Measurements from ENCODE around the gene TFIP11. TPM values are rescaled to one million over a fixed set of nuclear protein-coding genes. Genes with fewer than 3 reads are reported as not detected.

The TFIP11 gene
- total and polyA plus RNA-seq, 12 donors, result 18.8 to 25.5 (median 23.0) TPM

DNA sequence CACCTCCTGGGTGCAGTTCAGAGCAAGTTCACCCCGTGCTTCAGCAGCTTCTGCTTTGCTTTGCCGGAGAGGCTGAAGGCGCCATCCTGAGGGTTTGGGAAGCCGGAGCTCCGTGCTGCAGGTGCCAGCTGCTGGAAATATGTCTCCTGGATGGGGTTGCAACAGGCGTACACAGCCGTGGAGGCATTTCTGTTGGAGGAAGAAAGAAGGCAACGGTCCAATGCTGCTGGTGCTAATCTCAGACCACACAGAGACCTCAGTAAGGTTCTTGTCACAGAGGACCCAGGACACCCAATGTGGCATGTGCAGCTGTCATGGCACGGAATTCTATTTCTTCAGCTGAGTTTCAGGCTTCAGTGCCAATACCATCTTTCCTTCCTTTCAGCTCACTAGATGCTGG, 59.1 kb downstream of the TFIP11 start:
- 91 to 94% methylated on average over 9 of the region's 9 CpGs for WGBS, 2 donors
- DNase-seq, result no peak
- intact Hi-C loops (cut with DNase I), result loop anchor here in 1 of 10 donors (10.0 kb wide), 1 partner anchor 48 kb away; no protein-coding TSS in a partner anchor
- TF ChIP-seq CTCF (IDR thresholded peaks at IDR 0.05), result no peak
- no peaks in the 10 kb centered on the region for H3K9me3 ChIP-seq
- no peaks in the 10 kb centered on the region for H3K27me3 ChIP-seq
- peaks cover 0 to 74% (median 42%) of the 10 kb centered on the region in 9 donors for H3K36me3 ChIP-seq
- H3K27ac ChIP-seq, result no peak overlapping the region
- ATAC-seq, result no peak
- no peak overlapping the region for H3K4me3 ChIP-seq
- peaks cover 0 to 8% (median 0%) of the 10 kb centered on the region in 9 donors for H3K4me1 ChIP-seq

DNA sequence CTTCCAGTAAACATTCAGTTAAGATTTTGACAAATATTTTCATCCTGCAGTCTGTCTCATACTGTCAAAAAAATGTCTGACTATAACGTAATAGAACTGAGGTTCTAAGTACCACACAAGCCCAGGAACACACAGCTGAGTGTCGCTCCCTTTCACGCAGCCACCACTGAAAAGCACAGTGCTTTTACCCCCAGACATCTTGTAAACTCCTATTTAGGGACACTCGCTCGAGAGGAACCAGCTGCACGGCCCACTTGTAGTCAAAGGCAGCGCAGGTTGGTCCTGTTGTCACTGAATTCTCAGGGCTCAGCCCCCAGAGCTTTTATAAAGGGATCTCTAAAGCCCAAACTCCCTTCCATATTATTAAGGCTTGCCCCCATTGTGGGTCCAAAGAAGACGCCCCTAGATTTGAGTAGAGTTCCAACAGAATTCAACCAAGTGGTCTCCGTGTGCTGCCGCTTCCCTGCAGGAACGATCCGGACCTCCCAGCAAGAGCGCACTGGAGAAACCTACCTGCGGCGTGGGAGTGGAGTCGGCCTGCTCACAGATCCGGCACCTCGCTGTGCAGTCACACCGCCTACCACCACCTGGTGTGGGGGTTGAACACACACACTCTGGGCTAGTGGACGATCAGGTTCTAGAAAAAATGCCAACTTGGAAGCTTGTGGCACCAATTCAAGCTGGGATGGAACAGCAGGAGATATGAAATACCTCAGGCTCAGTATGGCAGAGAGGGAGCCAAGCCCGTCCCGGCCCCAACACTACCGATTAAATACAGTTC, 59.8 kb downstream of the TFIP11 start:
- WGBS, 2 donors, result 93 to 95% methylated on average over 23 of the region's 23 CpGs

GRCh38 chr22:26450453-26451185, 61.7 kb downstream of the TFIP11 start:
- Histone ChIP-seq H3K27ac (no peak overlapping the region), H3K4me1 (peaks cover 0 to 9% (median 0%) of the 10 kb centered on the region in 9 donors), H3K36me3 (peaks cover 0 to 48% (median 28%) of the 10 kb centered on the region in 9 donors), H3K4me3 (no peak overlapping the region), H3K9me3 (no peaks in the 10 kb centered on the region), H3K27me3 (no peaks in the 10 kb centered on the region)
- 84% methylated on average over 9 of the region's 9 CpGs for WGBS, 2 donors
- ATAC-seq, result no peak
- TF ChIP-seq CTCF (IDR thresholded peaks at IDR 0.05), result no peak
- intact Hi-C loops (cut with DNase I), result loop anchor here in 1 of 10 donors (10.0 kb wide), 1 partner anchor 46 kb away; no protein-coding TSS in a partner anchor
- DNase-seq, result no peak

More for the DNA sequence above, 59.8 kb downstream of the TFIP11 start:
- Histone ChIP-seq H3K36me3 (peaks cover 0 to 66% (median 34%) of the 10 kb centered on the region in 9 donors), H3K4me3 (no peak overlapping the region), H3K27ac (no peak overlapping the region), H3K9me3 (no peaks in the 10 kb centered on the region), H3K27me3 (no peaks in the 10 kb centered on the region), H3K4me1 (peaks cover 0 to 9% (median 0%) of the 10 kb centered on the region in 9 donors)
- ATAC-seq (no peak), DNase-seq (no peak)
- TF ChIP-seq CTCF (IDR thresholded peaks at IDR 0.05), result no peak
- intact Hi-C loops (cut with DNase I), result loop anchor here in 1 of 10 donors (10.0 kb wide), 1 partner anchor 48 kb away; no protein-coding TSS in a partner anchor

- peak in 1 of 8 donors; percentile 28 for ATAC-seq
Measured at GRCh38 chr22:26448941-26449340, 63.3 kb downstream of the TFIP11 start.

More at GRCh38 chr22:26448941-26449340, 63.3 kb downstream of the TFIP11 start:
- no peak for TF ChIP-seq CTCF (IDR thresholded peaks at IDR 0.05)
- no peaks in the 10 kb centered on the region for H3K27me3 ChIP-seq
- intact Hi-C loops (cut with DNase I), result no loop called here
- WGBS, 2 donors, result 38 to 53% methylated on average over 6 of the region's 6 CpGs
- no peak for DNase-seq
- H3K27ac ChIP-seq, result no peak overlapping the region
- peaks cover 0 to 41% (median 26%) of the 10 kb centered on the region in 9 donors for H3K36me3 ChIP-seq
- peaks cover 0 to 9% (median 0%) of the 10 kb centered on the region in 9 donors for H3K4me1 ChIP-seq
- no peaks in the 10 kb centered on the region for H3K9me3 ChIP-seq
- no peak overlapping the region for H3K4me3 ChIP-seq

Measured in heart right ventricle (tissue), 16 donors.